HG03439 (cell line): ENCODE data around the gene MT4.

Source experiments
- ATAC-seq: cut with Tn5 transposase; IDR thresholded peaks from one replicate; pipeline ENCODE4 v1.9.1; 2021; ENCODE audit warnings: mild to moderate bottlenecking, moderate library complexity; ENCODE audit not compliant: unreplicated experiment

MT4 gene

DNA sequence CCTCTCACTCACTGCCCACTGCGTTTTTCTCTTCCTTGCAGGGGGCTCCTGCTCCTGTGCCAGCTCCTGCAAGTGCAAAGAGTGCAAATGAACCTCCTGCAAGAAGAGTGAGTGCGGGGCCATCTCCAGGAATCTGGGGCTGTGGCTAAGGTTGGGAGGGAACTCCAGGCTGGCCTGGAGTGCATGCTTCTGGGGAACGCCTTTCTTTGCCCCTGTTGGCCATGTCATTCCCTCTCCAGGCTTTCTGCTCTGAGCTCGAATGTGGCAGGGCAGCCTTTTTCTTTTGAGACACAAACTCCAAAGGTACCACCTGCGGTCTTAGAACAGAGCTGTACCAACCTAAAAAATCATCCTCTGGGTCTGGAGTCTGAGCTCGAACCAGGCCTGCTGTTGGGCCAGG is 53.3 kb downstream of the MT4 start:
- ATAC-seq, result no peak
